HPDE6-E6E7 (cell line): ENCODE data around the gene TAF4.
"Not testable (repeated sequence)": the region's sequence is repeated elsewhere in the genome, so short reads cannot be mapped to it uniquely, and the experiment has no call there.

ENCODE experiments used
- DNase-seq: peaks from one replicate; pipeline ENCODE4 v3.0.0; 2011; ENCODE audit warnings: missing footprints; ENCODE audit errors: extremely low spot score

TAF4 gene

DNA sequence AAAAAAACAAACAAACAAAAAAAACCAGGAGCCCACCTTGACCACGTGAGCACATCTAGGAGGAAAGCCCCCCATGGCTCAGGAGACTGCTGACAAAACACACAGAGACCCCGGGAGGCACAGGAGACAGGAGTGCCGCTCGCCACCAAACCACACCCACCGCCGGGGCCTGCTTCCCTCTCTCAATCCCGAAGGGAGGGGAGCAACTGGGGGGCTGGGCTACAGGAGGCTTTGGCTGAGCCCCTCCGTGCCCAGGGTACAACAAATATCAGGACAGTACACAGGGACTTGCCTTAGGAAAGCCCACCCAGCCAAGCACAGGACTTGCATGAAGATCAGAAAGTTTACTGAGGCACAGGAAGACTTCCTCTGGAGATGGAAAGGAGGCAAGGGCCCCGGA is 102.5 kb downstream of the TAF4 start:
- DNase-seq = no peak

DNA sequence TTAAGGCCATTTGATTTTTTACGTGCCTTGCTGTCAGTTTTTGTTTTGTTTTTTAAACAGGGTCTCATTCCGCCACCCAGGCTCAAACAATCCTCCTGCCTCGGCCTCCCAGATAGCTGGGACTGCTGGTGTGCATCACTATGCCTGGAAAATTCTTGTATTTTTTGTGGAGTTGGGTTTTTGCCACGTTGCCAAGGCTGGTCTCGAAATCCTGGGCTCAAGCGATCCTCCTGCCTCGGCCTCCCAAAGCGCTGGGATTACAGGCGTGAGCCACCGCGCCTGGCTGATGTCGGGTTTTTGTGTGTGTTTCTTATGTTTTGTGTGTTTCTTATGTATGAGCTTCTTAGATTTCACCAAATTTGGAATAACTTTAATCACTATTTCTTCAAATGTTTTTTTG is 104.8 kb downstream of the TAF4 start:
- no peak for DNase-seq

DNA sequence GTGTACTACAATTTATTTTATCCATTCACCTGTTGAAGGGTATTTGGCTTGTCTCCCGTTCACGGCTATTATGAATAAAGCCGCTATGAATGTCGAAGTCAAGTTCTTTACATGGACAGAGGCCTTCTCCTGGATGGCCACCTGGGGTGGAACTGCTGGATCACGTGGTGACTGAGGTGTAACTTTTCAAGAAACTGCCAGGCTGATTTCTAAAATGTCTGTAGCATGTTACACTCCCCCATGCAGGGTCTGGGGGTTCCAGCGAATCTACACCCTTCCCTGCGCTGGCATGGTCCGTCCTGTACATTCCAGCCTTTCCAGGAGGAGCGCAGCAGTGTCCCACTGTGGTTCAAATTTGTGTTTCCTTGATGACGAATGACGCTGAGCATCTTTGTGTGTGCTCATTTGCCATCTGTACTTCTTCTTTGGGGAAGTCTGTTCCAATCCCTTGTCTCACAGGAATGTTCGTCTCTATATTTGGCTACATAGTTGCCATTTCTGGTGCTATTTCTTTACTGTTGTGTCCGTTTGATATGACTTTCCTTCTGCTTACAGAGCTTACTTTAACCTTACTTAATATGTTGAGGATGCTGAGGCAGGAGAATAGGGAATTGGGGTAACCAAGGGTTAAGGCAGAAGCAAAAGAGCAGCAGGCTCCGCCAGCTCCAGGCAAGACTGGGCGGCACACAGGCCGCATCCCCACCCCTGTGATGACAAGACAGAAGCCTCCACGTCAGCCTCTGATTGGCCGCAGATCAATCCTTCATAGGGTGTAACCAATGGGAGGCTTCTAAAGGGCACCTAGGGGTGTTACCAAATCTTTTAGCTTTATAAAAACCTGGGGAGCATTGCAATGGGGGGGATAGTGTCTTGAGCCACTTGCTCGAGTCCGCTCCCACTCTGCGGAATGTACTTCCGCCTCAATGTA is 106.6 kb downstream of the TAF4 start:
- no peak for DNase-seq

DNA sequence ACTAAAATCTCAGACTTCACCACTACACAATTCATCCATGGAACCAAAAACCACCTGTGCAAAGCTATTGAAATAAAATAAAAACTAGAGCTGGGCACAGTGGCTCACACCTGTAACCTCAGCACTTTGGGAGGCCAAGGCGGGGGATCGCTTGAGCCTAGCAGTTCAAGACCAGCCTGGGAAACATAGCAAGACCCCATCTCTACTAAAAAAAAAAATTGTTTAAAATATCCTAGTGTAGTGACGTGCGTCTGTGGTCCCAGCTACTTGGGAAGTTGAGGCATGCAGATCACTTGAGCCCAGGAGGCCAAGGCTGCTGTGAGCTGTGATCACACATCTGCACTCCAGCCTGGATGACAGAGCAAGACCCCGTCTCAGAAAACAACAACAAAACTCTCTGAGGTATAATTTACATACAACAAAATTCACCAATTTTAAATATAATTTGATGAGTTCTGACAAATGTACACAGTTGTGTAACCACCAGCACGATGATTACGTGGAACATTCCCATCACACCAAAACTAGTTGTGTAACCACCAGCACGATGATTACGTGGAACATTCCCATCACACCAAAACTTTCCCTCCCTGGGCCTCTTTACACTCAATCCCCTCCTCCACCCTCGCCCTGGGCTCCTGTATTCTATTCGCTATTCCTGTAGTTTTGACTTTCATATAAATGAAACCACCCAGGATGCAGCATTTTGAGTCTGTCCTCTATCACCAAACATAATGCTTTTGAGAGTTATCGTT is 107.5 kb downstream of the TAF4 start:
- no peak for DNase-seq

DNA sequence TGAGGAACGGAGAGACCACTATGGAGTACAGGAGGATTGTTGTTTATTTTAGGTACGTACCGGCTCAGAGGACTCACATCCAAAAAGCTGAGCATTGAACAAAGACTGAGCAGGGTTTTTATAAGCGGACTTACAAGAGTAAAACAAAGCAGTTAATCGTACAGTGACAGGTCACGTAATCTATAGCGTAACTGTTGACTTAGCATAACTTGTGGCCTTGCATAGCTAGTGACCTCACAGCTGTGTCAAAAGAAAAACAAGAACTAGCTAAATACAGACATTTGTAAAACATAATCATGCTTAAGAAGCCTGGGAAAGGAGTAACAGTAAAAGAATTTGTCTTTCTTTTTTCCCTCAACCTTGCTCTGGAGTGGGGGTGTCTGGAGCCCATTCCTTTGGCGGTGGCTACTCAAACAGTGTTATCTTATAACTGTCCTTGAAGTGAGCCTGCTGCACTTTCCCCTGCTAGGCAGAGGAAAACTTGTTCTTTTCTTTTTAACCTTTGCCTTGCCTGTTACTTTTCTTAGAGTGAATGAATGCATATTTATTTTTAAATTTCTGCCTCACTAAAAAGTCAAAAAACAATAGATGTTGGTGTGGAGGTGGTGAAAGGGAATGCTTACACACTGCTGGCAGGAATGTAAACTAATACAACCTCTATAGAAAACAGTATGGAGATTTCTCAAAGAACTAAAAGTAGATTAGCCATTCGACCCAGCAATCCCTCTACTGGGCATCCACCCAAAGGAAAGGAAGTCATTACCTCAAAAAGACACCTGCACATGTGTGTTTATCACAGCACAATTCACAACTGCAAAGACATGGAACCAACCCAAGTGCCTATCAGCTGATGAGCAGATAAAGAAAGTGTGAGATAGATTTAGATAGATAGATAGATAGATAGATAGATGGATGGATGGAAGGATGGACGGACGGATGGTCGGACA is 109.0 kb downstream of the TAF4 start:
- DNase-seq = no peak

DNA sequence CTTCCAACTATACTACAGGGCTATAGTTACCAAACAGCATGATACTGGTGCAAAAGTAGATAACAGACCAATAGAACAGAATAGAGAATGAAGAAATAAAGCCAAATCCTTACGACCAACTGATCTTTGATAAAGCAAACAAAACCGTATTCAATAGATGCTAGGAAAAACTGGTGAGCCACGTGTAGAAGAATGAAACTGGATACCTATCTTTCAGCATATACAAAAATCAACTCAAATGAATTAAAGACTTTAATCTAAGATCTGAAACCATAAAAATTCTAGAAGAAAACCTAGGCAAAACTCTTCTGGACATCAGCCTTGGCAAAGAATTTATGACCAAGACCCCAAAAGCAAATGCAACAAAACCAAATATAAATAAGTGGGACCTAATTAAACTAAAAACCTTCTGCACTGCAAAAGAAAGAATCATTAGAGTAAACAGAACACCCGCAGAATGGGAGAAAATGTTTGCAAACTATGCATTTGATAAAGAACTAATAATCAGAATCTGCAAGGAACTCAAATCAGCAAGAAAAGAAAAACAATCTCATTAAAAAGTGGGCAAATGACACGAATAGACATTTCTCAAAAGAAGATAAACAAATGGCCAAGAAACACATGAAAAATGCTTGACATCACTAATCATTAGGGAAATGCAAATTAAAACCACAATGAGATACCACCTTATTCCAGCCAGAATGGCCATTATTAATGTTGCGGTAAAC is 109.8 kb downstream of the TAF4 start:
- no peak for DNase-seq

DNA sequence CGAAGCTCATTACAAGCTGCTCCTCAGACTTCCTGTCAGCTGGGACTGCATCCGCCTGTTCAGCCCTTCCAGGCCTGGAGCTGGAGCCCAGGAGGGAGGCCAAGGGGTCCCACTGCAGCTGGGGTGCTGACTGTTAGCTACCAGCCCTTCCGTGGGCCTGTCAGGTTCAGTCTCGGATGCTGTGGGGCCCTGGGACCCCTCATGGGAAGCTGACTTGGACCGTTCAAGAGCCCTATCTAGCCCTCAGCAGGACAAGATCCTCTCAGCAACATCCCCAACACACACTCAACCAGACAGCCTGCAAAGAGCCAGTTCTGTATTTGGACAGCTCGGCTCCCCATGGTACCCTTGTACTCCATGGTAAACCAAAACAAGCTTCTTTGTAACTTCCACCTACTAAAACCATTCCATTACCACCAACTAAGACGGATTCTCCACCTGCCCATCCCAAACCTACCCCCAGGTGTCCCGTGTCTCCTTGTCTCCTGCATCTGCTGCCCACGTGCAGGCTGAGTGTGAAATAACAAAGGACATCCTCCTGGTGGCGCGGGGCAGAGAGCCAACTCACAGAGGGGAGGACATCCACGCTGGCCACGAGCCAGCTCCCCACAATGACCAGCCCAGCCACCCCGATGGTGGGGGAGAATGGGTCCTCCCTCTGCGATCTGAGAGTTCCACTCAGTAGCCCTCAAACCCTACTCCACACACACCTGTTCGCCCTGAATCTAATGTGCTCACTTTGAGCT is 111.2 kb downstream of the TAF4 start:
- no peak for DNase-seq

DNA sequence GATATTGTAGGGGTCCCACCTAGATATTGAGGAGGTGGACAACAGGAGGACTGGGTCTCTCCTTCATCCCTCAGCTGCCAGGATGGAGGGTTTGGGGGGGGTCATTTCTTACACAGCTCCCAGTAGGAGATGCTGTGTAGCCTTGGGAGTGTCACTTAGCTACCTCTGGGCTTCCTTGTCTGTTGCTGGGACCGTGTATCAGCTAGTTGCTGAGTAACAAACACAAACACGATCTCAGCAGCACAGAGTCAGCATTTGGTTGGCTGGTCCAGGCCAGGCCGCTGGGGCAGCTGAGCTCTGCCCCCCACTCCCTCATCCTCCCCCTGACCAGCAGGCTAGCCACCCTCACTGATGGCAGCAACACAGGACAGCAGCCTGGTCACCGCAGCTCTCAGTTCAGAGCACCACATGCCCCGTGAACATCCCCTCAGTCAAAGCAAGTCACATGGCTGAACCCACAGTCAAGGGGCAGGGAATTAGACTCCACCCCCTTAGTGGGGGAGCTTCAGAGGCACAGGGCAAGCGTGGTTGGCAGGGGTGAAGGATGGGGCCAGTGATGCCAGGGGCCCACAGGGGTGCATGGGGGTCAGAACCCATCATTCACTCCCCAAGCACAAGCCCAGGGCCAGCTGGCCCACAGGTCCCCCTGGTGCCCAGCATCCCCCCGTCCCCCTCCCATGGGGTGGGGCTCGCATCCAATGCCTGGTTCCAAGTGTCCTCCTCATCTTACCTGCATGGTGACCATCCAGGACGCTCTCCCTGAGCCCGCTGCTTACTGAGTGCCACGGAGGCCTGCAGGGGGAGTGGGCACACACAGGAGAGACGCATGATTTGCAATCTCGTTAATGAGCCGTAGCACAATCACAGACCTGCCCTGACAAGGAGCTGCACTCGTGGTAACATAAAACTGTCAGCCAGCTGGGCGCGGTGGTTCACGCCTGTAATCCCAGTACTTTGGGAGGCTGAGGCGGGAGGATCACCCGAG is 112.4 kb downstream of the TAF4 start:
- no peak for DNase-seq

DNA sequence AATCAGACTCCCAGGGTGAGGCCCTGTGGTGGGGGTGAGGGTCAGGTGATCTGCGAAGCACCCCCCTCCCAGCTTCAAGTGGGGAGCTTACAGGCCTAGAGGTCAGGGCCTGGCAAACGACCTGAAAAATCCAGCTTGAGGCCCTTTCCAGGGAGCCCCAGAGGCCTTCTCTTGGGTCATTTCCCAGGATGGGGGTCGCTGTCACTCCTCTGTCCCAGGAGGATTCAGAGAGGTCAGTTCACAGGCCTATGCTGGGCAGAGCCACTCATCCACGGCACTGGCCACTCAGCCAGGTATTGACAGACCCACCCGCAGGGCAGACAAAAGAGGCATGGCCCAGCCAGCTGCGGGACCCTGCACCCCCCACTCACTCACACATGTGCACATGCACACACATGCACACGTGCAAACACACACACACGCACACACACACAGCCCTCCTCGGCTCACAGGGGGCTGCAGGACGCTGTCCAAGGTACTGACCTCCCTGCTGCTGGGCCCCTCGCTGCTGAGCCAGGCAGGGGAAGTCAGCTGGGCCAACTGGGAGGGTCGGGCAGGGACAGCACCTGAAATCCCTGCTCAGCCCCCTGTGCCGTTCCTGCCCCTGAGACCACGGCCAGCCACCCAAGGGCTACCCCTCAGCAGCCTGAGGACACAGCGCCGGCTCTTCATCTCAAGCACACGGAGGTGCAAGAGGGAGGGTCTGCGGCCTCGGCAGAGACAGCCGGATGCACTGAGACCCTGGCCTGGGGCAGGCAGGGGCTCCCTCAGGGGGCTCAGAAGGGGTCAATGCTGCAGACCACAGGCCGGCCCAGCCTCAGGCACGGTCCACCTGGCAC is 113.8 kb downstream of the TAF4 start:
- DNase-seq = no peak

DNA sequence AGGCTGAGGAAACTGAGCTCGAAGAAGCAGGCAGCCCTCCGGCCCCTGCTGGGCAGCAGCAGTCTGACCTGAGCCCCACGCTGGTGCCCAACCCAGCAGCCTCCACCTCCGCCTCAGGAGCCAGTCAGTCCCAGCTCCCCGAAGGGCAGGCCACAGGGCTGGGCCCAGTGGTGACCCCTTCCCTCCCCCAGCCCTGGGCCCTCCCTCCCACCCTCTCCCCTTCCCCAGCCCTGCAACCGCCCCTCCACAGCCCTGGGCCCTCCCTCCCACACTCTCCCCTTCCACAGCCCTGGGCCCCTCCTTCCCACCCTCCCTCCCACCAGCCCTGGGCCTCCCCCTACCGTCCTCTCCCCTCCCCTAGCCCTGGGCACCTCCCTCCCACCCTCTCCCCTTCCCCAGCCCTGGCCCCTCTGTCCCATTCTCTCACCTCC is 115.0 kb downstream of the TAF4 start:
- DNase-seq = no peak

DNA sequence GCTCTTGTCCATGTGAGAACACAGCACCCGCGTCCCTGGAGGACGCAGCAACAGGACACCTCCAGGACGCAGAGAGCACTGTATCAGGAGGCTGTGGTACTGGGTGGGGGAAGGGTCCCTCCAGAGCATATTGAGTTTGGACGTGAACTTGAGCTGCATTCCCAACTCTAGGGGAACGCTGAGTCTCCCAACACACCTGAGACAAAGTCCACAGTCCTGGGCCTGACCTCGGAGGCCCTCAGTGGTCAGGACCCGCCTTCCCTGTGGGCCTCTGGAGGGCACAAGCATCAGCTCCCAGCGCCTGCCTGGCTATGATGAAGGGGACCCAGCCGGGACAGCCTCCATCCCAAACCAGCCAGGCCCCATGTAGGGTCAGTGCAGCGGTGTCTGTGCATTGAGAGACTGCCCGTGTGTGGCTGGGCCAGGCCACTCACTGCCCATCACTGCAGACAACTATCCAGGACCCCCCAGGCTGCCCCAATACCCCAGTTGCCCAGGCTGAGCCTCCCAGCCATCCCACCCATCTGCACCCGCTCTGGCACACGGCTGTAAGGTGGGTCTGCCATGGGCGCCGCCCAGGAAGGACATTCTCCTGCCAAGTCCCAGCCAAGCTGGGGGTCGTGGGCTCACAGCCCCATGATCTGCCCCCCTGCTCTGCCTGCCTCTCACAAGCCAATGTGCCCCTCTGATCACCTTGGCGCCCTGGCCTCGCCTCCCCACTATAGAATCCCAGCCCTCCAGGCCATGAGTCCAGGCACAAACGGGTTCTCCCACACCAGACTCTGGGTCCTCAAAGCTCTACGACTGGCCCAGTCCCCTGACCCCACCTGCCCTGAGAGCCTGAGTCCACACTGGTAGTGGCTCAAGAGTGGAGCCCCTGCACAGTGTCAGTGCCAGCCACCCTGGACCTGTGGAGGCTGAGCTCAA is 115.7 kb downstream of the TAF4 start:
- no peak for DNase-seq

DNA sequence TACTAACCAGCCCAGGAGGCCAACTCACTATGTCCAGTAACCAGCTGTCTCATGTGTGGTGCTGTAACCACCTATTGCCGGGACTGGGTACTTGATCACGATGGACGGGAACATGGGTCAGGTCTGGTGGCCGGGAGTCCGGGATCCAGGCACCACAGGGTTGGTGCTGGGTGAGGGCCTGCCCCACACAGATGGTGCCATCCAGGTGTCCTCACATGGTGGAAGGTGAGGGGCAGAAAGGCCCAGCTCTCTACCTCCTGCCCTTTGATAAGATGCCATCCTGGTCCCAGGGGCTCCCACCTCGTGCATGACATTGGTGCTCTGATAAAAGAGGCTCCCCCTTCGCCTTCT is 116.3 kb downstream of the TAF4 start:
- DNase-seq = no peak

DNA sequence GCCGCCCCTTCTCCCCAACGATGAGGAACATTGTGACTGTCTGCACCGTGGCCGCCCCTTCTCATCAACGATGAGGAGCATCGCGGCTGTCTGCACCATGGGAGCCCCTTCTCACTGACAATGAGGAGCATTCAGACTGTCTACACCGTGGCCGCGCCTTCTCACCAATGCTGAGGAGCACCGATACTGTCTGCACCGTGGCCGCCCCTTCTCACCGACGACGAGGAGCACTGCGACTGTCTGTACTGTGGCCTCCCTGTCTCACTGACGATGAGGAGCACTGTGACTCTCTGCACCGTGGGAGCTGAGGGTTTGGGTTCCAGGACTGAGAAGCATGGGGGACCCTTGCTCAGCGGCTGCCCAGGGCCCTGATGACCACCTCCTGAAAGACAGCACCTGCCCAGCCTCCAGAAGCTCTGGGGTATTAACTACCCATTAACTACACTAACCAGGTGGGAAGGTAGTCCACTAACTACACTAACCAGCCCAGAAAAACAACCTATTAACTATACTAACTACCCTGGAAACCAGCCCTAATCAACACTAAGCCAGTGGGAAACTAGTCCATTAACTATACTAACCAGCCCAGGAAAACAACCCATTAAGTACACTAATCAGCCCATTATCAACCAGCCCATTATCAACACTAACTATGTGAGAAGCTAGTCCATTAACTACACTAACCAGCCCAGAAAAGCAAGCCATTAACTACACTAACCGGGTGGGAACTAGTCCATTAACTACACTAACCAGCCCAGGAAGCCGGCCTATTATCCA is 116.9 kb downstream of the TAF4 start:
- no peak for DNase-seq

DNA sequence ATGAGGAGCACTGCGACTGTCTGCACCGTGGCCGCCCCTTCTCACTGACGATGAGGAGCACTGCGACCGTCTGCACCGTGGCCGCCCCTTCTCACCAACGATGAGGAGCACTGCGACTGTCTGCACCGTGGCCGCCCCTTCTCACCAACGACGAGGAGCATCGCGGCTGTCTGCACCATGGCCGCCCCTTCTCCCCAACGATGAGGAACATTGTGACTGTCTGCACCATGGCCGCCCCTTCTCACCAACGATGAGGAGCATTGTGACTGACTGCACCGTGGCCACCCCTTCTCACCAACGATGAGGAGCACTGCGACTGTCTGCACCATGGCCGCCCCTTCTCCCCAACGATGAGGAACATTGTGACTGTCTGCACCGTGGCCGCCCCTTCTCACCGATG is 117.6 kb downstream of the TAF4 start:
- DNase-seq = not testable (repeated sequence)

DNA sequence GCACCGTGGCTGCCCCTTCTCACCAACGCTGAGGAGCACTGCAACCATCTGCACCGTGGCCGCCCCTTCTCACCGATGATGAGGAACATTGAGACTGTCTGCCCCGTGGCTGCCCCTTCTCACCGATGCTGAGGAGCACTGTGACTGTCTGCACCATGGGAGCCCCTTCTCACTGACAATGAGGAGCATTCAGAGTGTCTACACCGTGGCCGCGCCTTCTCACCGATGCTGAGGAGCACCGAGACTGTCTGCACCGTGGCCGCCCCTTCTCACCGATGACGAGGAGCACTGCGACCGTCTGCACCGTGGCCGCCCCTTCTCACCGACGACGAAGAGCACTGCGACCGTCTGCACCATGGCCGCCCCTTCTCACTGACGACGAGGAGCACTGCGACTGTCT is 120.2 kb downstream of the TAF4 start:
- DNase-seq = not testable (repeated sequence)

DNA sequence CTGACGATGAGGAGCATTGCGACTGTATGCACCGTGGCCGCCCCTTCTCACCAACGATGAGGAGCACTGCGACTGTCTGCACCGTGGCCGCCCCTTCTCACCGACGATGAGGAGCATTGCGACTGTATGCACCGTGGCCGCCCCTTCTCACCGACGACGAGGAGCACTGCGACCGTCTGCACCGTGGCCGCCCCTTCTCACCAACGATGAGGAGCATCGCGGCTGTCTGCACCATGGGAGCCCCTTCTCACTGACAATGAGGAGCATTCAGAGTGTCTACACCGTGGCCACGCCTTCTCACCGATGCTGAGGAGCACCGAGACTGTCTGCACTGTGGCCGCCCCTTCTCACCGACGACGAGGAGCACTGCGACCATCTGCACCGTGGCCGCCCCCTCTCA is 120.7 kb downstream of the TAF4 start:
- DNase-seq = not testable (repeated sequence)
